ENCODE results near the gene SUN1.

Gene SUN1

DNA sequence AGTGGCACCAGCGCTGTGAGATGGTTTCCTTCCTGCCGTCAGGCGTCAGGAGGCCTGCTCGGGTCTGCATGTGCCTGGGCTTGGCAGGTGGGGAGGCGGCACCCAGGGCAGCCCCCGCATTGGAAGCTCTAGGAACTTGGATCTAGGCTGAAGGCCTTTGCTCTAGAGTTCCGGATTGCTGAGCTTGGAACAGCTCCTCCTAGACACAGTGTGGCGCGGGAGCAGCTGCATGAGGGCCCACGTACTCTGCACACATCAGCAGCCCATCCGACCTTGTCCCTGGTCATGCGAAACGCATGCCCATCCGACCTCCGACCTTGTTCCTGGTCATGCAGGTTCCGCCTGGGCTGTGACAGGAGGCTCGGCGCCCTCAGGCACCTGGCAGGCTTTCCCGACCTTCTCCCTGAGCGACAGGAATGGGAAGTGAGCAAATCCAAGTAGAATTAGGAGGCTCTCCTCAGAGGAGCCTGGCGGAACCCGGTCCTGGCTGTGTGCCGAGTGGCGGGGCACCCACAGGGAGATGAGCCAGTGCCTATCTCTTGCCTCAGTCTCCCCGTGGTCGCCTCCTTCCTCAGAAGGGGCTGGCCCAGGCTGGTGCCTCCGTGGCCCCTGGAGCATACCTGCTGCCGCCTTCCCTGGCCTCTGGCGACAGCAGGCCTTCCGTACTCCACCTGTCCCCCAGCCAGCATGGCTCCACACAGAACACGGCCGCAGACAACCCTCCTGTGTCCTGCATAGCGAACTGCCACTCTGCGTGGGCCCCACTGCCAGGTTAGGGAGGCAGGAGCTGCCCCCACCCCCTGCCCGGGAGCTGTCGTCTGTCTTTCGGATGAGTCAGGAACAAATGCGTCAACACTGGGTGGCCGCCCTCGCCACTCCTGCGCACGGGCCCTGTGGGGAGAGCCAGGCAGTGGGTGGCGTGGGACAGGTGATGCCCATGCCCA, 56.1 kb downstream of the SUN1 start:
- no peak overlapping the region for H3K27ac ChIP-seq
- no peak overlapping the region for H3K4me3 ChIP-seq (ENCODE audit: low read depth, low read length)
- DNase-seq = no peak
- no peaks in the 10 kb centered on the region for H3K27me3 ChIP-seq (replicated peaks)
- peaks cover 27% of the 10 kb centered on the region for H3K36me3 ChIP-seq (replicated peaks)
- in situ Hi-C loops (cut with HindIII; ENCODE audit: low pct_ligation_motif_present, low sequenced_read_pairs) = no loop called here
- TF ChIP-seq, protein P1, sequence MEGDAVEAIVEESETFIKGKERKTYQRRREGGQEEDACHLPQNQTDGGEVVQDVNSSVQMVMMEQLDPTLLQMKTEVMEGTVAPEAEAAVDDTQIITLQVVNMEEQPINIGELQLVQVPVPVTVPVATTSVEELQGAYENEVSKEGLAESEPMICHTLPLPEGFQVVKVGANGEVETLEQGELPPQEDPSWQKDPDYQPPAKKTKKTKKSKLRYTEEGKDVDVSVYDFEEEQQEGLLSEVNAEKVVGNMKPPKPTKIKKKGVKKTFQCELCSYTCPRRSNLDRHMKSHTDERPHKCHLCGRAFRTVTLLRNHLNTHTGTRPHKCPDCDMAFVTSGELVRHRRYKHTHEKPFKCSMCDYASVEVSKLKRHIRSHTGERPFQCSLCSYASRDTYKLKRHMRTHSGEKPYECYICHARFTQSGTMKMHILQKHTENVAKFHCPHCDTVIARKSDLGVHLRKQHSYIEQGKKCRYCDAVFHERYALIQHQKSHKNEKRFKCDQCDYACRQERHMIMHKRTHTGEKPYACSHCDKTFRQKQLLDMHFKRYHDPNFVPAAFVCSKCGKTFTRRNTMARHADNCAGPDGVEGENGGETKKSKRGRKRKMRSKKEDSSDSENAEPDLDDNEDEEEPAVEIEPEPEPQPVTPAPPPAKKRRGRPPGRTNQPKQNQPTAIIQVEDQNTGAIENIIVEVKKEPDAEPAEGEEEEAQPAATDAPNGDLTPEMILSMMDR (IDR thresholded peaks at IDR 0.05; ENCODE audit: low read depth, low read length, missing control alignments) = no peak

DNA sequence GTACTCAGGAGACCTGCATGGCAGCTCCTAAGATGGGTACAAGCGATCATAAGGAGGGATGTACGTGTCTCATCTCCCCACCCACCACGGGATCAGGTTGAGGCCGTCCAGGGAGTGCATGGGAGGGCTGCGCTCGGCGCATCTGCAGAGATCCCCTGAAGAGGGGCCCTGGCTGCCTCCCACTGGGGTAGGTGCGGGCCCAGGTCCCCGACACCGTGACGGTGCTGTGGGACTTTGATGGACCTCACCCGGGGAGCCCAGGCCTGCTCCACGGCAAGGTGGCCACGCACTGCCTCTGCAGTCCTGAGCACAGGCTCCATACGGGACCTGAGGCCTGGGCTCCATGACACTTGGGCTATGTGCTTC, 56.7 kb downstream of the SUN1 start:
- Histone ChIP-seq H3K36me3 (replicated peaks) (peaks cover 31% of the 10 kb centered on the region), H3K27ac (no peak overlapping the region), H3K4me3 (ENCODE audit: low read depth, low read length) (no peak overlapping the region), H3K27me3 (replicated peaks) (no peaks in the 10 kb centered on the region)
- in situ Hi-C loops (cut with HindIII; ENCODE audit: low pct_ligation_motif_present, low sequenced_read_pairs) = no loop called here
- no peak for DNase-seq
- TF ChIP-seq, protein P1 (IDR thresholded peaks at IDR 0.05; ENCODE audit: low read depth, low read length, missing control alignments) = no peak

DNA sequence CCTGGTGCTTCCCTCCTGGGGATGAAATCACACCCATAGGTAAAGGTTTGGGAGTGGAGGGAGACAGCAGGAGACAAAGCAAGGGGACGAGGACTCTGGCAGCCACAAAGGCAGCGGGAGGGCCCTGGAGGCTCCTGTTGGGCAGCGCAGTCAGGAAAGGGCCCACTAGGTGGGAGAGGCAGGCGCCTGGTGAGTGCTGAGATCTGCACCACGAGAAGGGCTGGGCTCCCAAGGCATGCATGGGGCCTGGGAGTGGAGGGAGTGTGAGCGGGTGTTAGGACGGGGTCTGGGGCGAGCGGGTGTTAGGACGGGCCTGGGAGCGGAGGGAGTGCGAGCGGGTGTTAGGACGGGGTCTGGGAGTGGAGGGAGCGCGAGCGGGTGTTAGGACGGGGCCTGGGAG, 57.1 kb downstream of the SUN1 start:
- Histone ChIP-seq H3K27ac (no peak overlapping the region), H3K36me3 (replicated peaks) (peaks cover 35% of the 10 kb centered on the region), H3K4me3 (ENCODE audit: low read depth, low read length) (no peak overlapping the region), H3K27me3 (replicated peaks) (no peaks in the 10 kb centered on the region)
- no peak for DNase-seq
- TF ChIP-seq, protein P1 (IDR thresholded peaks at IDR 0.05; ENCODE audit: low read depth, low read length, missing control alignments) = no peak
- in situ Hi-C loops (cut with HindIII; ENCODE audit: low pct_ligation_motif_present, low sequenced_read_pairs) = no loop called here

DNA sequence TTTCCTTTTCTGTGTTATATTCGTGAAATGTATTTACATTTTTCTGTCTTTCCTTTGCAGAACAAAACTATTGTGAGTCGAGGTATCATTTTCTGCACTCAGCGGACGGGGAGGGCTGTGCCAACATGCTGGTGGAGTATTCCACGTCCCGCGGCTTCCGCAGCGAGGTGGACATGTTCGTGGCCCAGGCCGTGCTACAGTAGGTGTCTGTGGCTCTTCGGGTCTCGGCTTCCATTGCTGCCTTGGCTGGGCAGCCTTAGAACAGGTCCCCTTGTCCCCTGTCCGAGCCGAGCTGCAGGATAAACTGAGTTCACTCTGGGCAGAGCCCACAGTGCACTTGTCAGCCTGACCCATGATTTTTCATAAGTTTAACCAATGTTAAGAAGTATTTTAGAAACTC, 58.6 kb downstream of the SUN1 start:
- peaks cover 50% of the 10 kb centered on the region for H3K36me3 ChIP-seq (replicated peaks)
- no peak for DNase-seq
- H3K27ac ChIP-seq = no peak overlapping the region
- H3K27me3 ChIP-seq (replicated peaks) = no peaks in the 10 kb centered on the region
- no peak overlapping the region for H3K4me3 ChIP-seq (ENCODE audit: low read depth, low read length)
- TF ChIP-seq, protein P1 (IDR thresholded peaks at IDR 0.05; ENCODE audit: low read depth, low read length, missing control alignments) = no peak
- in situ Hi-C loops (cut with HindIII; ENCODE audit: low pct_ligation_motif_present, low sequenced_read_pairs) = no loop called here

DNA sequence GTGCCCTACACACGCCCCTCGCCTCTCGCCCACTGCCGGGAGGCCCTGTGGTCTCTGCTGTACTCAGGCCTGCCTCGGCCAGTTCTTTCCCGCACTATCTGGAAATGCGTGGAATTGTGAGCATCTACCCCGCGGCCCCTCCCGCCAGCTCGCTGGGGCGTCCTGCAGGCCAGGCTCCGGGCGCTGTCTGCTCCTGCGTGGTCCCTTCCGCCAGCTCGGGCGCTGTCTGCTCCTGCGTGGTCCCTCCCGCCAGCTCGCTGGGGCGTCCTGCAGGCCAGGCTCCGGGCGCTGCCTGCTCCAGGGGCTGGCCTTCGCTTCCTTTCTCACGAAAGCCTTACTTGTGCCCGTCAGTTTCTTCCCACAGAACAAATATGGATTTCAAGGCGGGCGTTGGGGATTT, 59.0 kb downstream of the SUN1 start:
- Histone ChIP-seq H3K4me3 (ENCODE audit: low read depth, low read length) (no peak overlapping the region), H3K27me3 (replicated peaks) (no peaks in the 10 kb centered on the region), H3K36me3 (replicated peaks) (peaks cover 50% of the 10 kb centered on the region), H3K27ac (no peak overlapping the region)
- TF ChIP-seq, protein P1 (IDR thresholded peaks at IDR 0.05; ENCODE audit: low read depth, low read length, missing control alignments) = no peak
- DNase-seq = no peak
- in situ Hi-C loops (cut with HindIII; ENCODE audit: low pct_ligation_motif_present, low sequenced_read_pairs) = no loop called here
